ENCODE data around the gene ITFG1. TPM values are rescaled to one million over a fixed set of nuclear protein-coding genes. Genes with fewer than 3 reads are reported as not detected.
"Not testable (repeated sequence)": the region's sequence is repeated elsewhere in the genome, so short reads cannot be mapped to it uniquely, and the experiment has no call there.

The ITFG1 gene
- total RNA-seq, 1 donor from 2014 or later, result 56.7 TPM

DNA sequence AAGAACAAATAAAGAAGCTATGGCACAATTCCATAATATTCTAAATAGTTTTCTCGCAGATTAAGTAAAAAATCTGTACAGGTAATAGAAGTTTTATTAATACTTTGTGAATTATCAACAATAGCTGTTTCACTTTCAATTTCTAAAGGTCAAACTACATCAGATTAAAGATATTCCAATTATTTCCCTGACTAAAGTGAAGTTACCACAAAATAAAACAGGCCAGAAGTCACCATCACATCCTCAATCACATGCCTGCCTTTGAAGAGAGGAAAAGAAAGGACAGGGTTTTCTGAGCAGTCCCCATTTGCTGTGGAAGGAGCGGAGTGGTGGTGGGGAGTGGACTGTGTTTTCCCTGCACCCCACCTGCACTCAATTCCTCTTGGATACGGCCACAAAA lies 11.1 kb downstream of the ITFG1 start:
- TF ChIP-seq, protein P1, sequence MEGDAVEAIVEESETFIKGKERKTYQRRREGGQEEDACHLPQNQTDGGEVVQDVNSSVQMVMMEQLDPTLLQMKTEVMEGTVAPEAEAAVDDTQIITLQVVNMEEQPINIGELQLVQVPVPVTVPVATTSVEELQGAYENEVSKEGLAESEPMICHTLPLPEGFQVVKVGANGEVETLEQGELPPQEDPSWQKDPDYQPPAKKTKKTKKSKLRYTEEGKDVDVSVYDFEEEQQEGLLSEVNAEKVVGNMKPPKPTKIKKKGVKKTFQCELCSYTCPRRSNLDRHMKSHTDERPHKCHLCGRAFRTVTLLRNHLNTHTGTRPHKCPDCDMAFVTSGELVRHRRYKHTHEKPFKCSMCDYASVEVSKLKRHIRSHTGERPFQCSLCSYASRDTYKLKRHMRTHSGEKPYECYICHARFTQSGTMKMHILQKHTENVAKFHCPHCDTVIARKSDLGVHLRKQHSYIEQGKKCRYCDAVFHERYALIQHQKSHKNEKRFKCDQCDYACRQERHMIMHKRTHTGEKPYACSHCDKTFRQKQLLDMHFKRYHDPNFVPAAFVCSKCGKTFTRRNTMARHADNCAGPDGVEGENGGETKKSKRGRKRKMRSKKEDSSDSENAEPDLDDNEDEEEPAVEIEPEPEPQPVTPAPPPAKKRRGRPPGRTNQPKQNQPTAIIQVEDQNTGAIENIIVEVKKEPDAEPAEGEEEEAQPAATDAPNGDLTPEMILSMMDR (IDR thresholded peaks at IDR 0.05), result no peak
- no peak overlapping the region for H3K4me3 ChIP-seq
- no peaks in the 10 kb centered on the region for H3K9me3 ChIP-seq
- no peak overlapping the region for H3K27ac ChIP-seq
- no peak for DNase-seq (ENCODE audit: low spot score in 2 of 2)
- no peaks in the 10 kb centered on the region for H3K4me1 ChIP-seq
- intact Hi-C loops (cut with DNase I), result no loop called here
- H3K27me3 ChIP-seq, result no peaks in the 10 kb centered on the region
- H3K36me3 ChIP-seq, result peaks cover 18 to 38% of the 10 kb centered on the region in 2 donors

DNA sequence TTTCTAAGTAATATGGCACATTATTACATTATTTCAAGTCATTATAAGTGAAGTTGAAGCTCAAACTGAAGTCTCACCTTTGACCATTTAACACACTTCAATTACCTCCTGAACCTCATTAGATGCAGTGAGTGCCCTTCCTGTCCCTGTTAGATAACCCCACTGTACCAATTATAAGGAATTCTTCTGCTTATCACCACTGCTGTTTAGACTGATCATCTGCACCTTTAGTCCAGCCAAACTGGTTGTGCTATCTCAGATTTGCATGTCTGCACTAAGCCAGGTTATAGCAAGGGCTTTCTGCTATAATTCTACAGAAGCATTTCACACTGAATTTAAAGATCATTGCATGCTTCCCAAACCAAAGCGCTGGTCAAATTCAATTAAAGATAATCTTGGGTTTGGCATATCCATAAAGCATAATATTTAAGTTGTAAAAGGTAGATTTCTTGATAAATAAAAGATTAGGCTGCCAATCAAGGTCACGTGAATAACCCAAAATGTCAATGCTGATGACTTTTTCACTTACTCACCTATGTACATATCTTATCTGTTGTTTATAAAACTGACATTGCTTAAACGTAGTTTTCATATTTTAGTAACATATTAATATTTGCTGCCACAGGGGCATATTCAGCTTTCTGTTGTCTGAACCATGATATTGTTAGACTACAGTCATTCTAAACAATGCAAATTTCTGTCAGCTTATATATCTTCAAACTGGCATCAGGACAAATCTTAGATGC lies 11.9 kb downstream of the ITFG1 start:
- Histone ChIP-seq H3K36me3 (peaks cover 18 to 38% of the 10 kb centered on the region in 2 donors), H3K4me3 (no peak overlapping the region), H3K9me3 (no peaks in the 10 kb centered on the region), H3K27ac (no peak overlapping the region), H3K4me1 (no peaks in the 10 kb centered on the region), H3K27me3 (no peaks in the 10 kb centered on the region)
- intact Hi-C loops (cut with DNase I), result no loop called here
- no peak for DNase-seq (ENCODE audit: low spot score in 2 of 2)
- TF ChIP-seq, protein P1 (IDR thresholded peaks at IDR 0.05), result no peak

DNA sequence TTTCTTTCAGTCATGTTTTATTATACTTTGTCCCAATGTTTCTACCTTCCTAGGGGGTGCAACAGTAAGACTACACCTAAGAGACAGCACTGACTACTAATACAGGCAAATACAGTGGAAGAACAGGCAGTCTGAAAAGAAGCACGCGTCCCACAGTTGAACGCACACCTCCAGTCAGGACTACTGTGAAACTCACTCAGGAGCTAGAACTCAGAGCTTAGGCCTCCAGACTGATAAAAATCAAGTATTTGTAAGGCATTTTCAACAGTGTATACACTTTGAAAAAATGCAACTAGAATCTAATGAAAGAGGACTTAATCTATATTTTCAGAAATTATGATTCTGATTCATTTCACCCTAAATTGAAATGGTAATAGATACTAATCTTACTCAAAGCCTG lies 14.4 kb downstream of the ITFG1 start:
- DNase-seq (ENCODE audit: low spot score in 2 of 2), result no peak
- Histone ChIP-seq H3K4me3 (no peak overlapping the region), H3K9me3 (no peaks in the 10 kb centered on the region), H3K4me1 (no peaks in the 10 kb centered on the region), H3K27me3 (no peaks in the 10 kb centered on the region), H3K27ac (no peak overlapping the region), H3K36me3 (peaks cover 8 to 14% of the 10 kb centered on the region in 2 donors)
- intact Hi-C loops (cut with DNase I), result no loop called here
- TF ChIP-seq, protein P1 (IDR thresholded peaks at IDR 0.05), result no peak

DNA sequence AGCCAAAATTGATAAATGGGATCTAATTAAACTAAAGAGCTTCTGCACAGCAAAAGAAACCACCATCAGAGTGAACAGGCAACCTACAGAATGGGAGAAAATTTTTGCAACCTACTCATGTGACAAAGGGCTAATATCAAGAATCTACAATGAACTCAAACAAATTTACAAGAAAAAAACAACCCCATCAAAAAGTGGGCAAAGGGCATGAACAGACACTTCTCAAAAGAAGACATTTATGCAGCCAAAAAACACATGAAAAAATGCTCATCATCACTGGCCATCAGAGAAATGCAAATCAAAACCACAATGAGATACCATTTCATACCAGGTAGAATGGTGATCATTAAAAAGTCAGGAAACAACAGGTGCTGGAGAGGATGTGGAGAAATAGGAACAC lies 18.0 kb downstream of the ITFG1 start:
- H3K27ac ChIP-seq; H3K4me1 ChIP-seq; H3K36me3 ChIP-seq; H3K27me3 ChIP-seq; DNase-seq (ENCODE audit: low spot score in 2 of 2); intact Hi-C loops (cut with DNase I); H3K9me3 ChIP-seq; H3K4me3 ChIP-seq: not testable (repeated sequence)

DNA sequence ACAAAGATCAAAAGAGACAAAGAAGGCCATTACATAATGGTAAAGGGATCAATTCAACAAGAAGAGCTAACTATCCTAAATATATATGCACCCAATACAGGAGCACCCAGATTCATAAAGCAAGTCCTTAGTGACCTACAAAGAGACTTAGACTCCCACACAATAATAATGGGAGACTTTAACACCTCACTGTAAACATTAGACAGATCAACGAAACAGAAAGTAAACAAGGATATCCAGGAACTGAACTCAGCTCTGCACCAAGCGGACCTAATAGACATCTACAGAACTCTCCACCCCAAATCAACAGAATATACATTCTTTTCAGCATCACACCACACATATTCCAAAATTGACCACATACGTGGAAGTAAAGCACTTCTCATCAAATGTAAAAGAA lies 20.8 kb downstream of the ITFG1 start:
- intact Hi-C loops (cut with DNase I); H3K4me3 ChIP-seq; H3K4me1 ChIP-seq; H3K27ac ChIP-seq; H3K9me3 ChIP-seq; DNase-seq (ENCODE audit: low spot score in 2 of 2); H3K36me3 ChIP-seq; H3K27me3 ChIP-seq: not testable (repeated sequence)

DNA sequence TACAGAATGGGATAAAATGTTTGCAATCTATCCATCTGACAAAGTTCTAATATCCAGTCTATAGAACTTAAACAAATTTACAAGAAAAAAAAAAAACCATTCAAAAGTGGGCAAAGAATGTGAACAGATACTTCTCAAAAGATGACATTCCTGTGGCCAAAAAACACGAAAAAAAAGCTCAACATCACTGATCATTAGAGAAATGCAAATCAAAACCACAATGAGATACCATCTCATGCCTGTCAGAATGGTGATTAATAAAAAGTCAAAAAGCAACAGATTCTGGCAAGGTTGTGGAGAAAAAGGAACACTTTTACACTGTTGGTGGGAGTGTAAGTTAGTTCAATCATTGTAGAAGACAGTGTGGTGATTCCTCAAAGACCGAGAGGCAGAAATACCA lies 26.6 kb downstream of the ITFG1 start:
- H3K27ac ChIP-seq; H3K4me1 ChIP-seq; H3K27me3 ChIP-seq; H3K9me3 ChIP-seq; DNase-seq (ENCODE audit: low spot score in 2 of 2); H3K4me3 ChIP-seq; intact Hi-C loops (cut with DNase I); H3K36me3 ChIP-seq: not testable (repeated sequence)

DNA sequence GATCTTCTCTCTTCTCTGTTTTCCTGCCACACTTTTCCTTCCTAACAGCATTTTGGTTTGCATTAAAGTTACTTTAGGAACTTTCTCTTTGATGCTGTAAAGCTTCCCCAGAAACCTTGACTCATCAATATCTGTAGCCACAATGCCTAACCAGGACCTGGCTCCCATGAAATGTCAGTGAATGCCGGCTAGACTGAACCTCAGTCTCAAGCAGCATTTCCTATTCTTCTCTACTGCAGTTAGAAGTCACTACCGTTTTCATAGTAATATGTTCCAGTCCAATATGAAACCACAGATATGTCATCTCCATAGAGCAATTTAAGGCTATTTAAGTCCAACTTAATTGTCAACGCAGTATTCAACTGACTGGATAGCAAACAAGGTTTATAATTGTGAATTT lies 28.9 kb downstream of the ITFG1 start:
- TF ChIP-seq, protein P1 (IDR thresholded peaks at IDR 0.05), result no peak
- Histone ChIP-seq H3K4me3 (no peak overlapping the region), H3K27me3 (no peaks in the 10 kb centered on the region), H3K9me3 (no peaks in the 10 kb centered on the region), H3K4me1 (no peaks in the 10 kb centered on the region), H3K27ac (no peak overlapping the region), H3K36me3 (peaks cover 6 to 14% of the 10 kb centered on the region in 2 donors)
- intact Hi-C loops (cut with DNase I), result no loop called here
- DNase-seq (ENCODE audit: low spot score in 2 of 2), result no peak

Data from ascending aorta (tissue), 2 donors.